Measurements from ENCODE around the gene ZNF10.

ZNF10 gene

DNA sequence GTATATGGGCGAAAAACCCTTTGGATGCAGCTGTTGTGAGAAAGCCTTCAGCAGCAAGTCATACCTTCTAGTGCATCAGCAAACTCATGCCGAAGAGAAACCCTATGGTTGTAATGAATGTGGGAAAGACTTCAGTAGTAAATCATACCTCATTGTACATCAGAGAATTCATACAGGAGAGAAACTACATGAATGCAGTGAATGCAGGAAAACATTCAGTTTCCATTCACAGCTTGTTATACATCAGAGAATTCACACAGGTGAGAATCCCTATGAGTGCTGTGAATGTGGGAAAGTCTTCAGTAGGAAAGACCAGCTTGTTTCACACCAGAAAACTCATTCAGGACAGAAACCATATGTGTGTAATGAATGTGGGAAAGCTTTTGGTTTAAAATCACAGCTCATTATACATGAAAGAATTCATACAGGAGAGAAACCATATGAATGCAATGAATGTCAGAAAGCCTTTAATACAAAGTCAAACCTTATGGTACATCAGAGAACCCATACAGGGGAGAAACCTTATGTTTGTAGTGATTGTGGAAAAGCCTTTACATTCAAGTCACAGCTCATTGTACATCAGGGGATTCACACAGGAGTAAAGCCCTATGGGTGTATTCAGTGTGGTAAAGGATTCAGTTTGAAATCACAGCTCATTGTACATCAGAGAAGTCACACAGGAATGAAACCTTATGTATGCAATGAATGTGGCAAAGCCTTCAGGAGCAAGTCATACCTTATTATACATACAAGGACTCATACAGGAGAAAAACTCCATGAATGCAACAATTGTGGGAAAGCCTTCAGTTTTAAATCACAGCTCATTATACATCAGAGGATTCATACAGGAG, 72.3 kb downstream of the ZNF10 start:
- no peak for DNase-seq

- DNase-seq = no peak
Observed at GRCh38 chr12:133203344-133204263, 73.2 kb downstream of the ZNF10 start.

DNA sequence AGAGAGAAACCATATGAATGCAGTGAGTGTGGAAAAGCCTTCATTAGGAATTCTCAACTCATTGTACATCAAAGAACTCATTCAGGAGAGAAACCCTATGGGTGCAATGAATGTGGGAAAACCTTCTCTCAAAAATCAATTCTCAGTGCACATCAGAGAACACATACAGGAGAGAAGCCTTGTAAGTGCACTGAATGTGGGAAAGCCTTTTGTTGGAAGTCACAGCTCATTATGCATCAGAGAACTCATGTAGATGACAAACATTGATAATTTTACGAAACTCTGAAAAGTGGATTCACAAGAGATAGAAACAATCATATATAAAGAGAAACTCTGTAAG, 73.8 kb downstream of the ZNF10 start:
- no peak for DNase-seq

- no peak for DNase-seq
Observed at GRCh38 chr12:133206390-133206789, 76.0 kb downstream of the ZNF10 start.

Measured in right forelimb (tissue), 1 donor.